ENCODE results near the gene SH2D1B.

- TF ChIP-seq, protein P1, sequence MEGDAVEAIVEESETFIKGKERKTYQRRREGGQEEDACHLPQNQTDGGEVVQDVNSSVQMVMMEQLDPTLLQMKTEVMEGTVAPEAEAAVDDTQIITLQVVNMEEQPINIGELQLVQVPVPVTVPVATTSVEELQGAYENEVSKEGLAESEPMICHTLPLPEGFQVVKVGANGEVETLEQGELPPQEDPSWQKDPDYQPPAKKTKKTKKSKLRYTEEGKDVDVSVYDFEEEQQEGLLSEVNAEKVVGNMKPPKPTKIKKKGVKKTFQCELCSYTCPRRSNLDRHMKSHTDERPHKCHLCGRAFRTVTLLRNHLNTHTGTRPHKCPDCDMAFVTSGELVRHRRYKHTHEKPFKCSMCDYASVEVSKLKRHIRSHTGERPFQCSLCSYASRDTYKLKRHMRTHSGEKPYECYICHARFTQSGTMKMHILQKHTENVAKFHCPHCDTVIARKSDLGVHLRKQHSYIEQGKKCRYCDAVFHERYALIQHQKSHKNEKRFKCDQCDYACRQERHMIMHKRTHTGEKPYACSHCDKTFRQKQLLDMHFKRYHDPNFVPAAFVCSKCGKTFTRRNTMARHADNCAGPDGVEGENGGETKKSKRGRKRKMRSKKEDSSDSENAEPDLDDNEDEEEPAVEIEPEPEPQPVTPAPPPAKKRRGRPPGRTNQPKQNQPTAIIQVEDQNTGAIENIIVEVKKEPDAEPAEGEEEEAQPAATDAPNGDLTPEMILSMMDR (conservative IDR thresholded peaks at IDR 0.05; ENCODE audit: low read depth in 2 of 2): no peak
- TF ChIP-seq, protein P2, sequence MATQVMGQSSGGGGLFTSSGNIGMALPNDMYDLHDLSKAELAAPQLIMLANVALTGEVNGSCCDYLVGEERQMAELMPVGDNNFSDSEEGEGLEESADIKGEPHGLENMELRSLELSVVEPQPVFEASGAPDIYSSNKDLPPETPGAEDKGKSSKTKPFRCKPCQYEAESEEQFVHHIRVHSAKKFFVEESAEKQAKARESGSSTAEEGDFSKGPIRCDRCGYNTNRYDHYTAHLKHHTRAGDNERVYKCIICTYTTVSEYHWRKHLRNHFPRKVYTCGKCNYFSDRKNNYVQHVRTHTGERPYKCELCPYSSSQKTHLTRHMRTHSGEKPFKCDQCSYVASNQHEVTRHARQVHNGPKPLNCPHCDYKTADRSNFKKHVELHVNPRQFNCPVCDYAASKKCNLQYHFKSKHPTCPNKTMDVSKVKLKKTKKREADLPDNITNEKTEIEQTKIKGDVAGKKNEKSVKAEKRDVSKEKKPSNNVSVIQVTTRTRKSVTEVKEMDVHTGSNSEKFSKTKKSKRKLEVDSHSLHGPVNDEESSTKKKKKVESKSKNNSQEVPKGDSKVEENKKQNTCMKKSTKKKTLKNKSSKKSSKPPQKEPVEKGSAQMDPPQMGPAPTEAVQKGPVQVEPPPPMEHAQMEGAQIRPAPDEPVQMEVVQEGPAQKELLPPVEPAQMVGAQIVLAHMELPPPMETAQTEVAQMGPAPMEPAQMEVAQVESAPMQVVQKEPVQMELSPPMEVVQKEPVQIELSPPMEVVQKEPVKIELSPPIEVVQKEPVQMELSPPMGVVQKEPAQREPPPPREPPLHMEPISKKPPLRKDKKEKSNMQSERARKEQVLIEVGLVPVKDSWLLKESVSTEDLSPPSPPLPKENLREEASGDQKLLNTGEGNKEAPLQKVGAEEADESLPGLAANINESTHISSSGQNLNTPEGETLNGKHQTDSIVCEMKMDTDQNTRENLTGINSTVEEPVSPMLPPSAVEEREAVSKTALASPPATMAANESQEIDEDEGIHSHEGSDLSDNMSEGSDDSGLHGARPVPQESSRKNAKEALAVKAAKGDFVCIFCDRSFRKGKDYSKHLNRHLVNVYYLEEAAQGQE (IDR thresholded peaks at IDR 0.05; ENCODE audit: unreplicated experiment): no peak
- TF ChIP-seq EZH2 (IDR thresholded peaks at IDR 0.05; ENCODE audit: low read depth, unreplicated experiment) (no peak), ZNF114 (CRISPR knock-in tag; IDR thresholded peaks at IDR 0.05) (no peak), POLR2AphosphoS5 (IDR thresholded peaks at IDR 0.05; ENCODE audit: low read depth) (no peak), EZH2phosphoT487 (IDR thresholded peaks at IDR 0.05; ENCODE audit: unreplicated experiment) (no peak)
Observed at GRCh38 chr1:162366149-162366548, 45.8 kb downstream of the SH2D1B start.
